Measurements from ENCODE around the gene PPP2R5C.

PPP2R5C gene

GRCh38 chr14:101757839-101758211 is 3.7 kb upstream of the PPP2R5C start:
- no peak for DNase-seq (ENCODE audit: low read depth, low spot score)
- H3K9ac ChIP-seq (ENCODE audit: insufficient read length), result no peak overlapping the region
- H3K27ac ChIP-seq, result no peak overlapping the region
- TF ChIP-seq POLR2AphosphoS5 (IDR thresholded peaks at IDR 0.05; ENCODE audit: borderline replicate concordance, low read depth, low read length) (no peak), EZH2 (IDR thresholded peaks at IDR 0.05) (no peak), FOXP2 (optimal IDR thresholded peaks at IDR 0.05; ENCODE audit: control extremely low read depth, extremely low read length, insufficient read depth) (no peak)
- H3K4me3 ChIP-seq, result no peak overlapping the region
- H3K36me3 ChIP-seq (ENCODE audit: insufficient read depth, low read length), result no peaks in the 10 kb centered on the region
- no peaks in the 10 kb centered on the region for H3K9me3 ChIP-seq (ENCODE audit: low read depth, low read length)

- H3K36me3 ChIP-seq (ENCODE audit: insufficient read depth, low read length), result no peaks in the 10 kb centered on the region
- H3K27ac ChIP-seq, result no peak overlapping the region
- TF ChIP-seq EZH2 (IDR thresholded peaks at IDR 0.05) (no peak), POLR2AphosphoS5 (IDR thresholded peaks at IDR 0.05; ENCODE audit: borderline replicate concordance, low read depth, low read length) (no peak), FOXP2 (optimal IDR thresholded peaks at IDR 0.05; ENCODE audit: control extremely low read depth, extremely low read length, insufficient read depth) (no peak)
- no peak for DNase-seq (ENCODE audit: low read depth, low spot score)
- H3K9me3 ChIP-seq (ENCODE audit: low read depth, low read length), result no peaks in the 10 kb centered on the region
- no peak overlapping the region for H3K9ac ChIP-seq (ENCODE audit: insufficient read length)
- H3K4me3 ChIP-seq, result no peak overlapping the region
These were observed 2.5 kb upstream of the PPP2R5C start for GRCh38 chr14:101758913-101759593.

GRCh38 chr14:101760138-101761011 is 1.1 kb upstream of the PPP2R5C start:
- H3K9ac ChIP-seq (ENCODE audit: insufficient read length), result no peak overlapping the region
- peak; percentile 94 for DNase-seq (ENCODE audit: low read depth, low spot score)
- TF ChIP-seq EZH2 (IDR thresholded peaks at IDR 0.05) (no peak), FOXP2 (optimal IDR thresholded peaks at IDR 0.05; ENCODE audit: control extremely low read depth, extremely low read length, insufficient read depth) (no peak), POLR2AphosphoS5 (IDR thresholded peaks at IDR 0.05; ENCODE audit: borderline replicate concordance, low read depth, low read length) (no peak)
- no peaks in the 10 kb centered on the region for H3K36me3 ChIP-seq (ENCODE audit: insufficient read depth, low read length)
- H3K9me3 ChIP-seq (ENCODE audit: low read depth, low read length), result no peaks in the 10 kb centered on the region
- peak overlapping the region; percentile 79 for H3K4me3 ChIP-seq
- no peak overlapping the region for H3K27ac ChIP-seq

GRCh38 chr14:101761881-101762529 is 496 bp downstream of the PPP2R5C start:
- Histone ChIP-seq H3K9ac (ENCODE audit: insufficient read length) (peak overlapping the region; percentile 67), H3K4me3 (peak overlapping the region; percentile 86), H3K27ac (no peak overlapping the region), H3K36me3 (ENCODE audit: insufficient read depth, low read length) (no peaks in the 10 kb centered on the region), H3K9me3 (ENCODE audit: low read depth, low read length) (no peaks in the 10 kb centered on the region)
- TF ChIP-seq FOXP2 (optimal IDR thresholded peaks at IDR 0.05; ENCODE audit: control extremely low read depth, extremely low read length, insufficient read depth) (no peak), EZH2 (IDR thresholded peaks at IDR 0.05) (no peak), POLR2AphosphoS5 (IDR thresholded peaks at IDR 0.05; ENCODE audit: borderline replicate concordance, low read depth, low read length) (no peak)
- DNase-seq (ENCODE audit: low read depth, low spot score), result no peak

- peak overlapping the region; percentile 86 for H3K4me3 ChIP-seq
- no peak overlapping the region for H3K27ac ChIP-seq
- no peaks in the 10 kb centered on the region for H3K36me3 ChIP-seq (ENCODE audit: insufficient read depth, low read length)
- no peak for DNase-seq (ENCODE audit: low read depth, low spot score)
- H3K9ac ChIP-seq (ENCODE audit: insufficient read length), result peak overlapping the region; percentile 67
- H3K9me3 ChIP-seq (ENCODE audit: low read depth, low read length), result no peaks in the 10 kb centered on the region
- TF ChIP-seq FOXP2 (optimal IDR thresholded peaks at IDR 0.05; ENCODE audit: control extremely low read depth, extremely low read length, insufficient read depth) (no peak), POLR2AphosphoS5 (IDR thresholded peaks at IDR 0.05; ENCODE audit: borderline replicate concordance, low read depth, low read length) (no peak), EZH2 (IDR thresholded peaks at IDR 0.05) (no peak)
These were observed 1.1 kb downstream of the PPP2R5C start for GRCh38 chr14:101762530-101763101.

GRCh38 chr14:101763941-101764709 is 2.6 kb downstream of the PPP2R5C start:
- Histone ChIP-seq H3K36me3 (ENCODE audit: insufficient read depth, low read length) (no peaks in the 10 kb centered on the region), H3K9ac (ENCODE audit: insufficient read length) (no peak overlapping the region), H3K27ac (no peak overlapping the region), H3K9me3 (ENCODE audit: low read depth, low read length) (no peaks in the 10 kb centered on the region), H3K4me3 (no peak overlapping the region)
- TF ChIP-seq EZH2 (IDR thresholded peaks at IDR 0.05), result no peak
- no peak for TF ChIP-seq POLR2AphosphoS5 (IDR thresholded peaks at IDR 0.05; ENCODE audit: borderline replicate concordance, low read depth, low read length)
- TF ChIP-seq FOXP2 (optimal IDR thresholded peaks at IDR 0.05; ENCODE audit: control extremely low read depth, extremely low read length, insufficient read depth), result no peak
- DNase-seq (ENCODE audit: low read depth, low spot score), result no peak

- Histone ChIP-seq H3K9me3 (ENCODE audit: low read depth, low read length) (no peaks in the 10 kb centered on the region), H3K9ac (ENCODE audit: insufficient read length) (no peak overlapping the region), H3K4me3 (no peak overlapping the region), H3K36me3 (ENCODE audit: insufficient read depth, low read length) (no peaks in the 10 kb centered on the region), H3K27ac (no peak overlapping the region)
- no peak for TF ChIP-seq EZH2 (IDR thresholded peaks at IDR 0.05)
- TF ChIP-seq FOXP2 (optimal IDR thresholded peaks at IDR 0.05; ENCODE audit: control extremely low read depth, extremely low read length, insufficient read depth), result no peak
- TF ChIP-seq POLR2AphosphoS5 (IDR thresholded peaks at IDR 0.05; ENCODE audit: borderline replicate concordance, low read depth, low read length), result no peak
- DNase-seq (ENCODE audit: low read depth, low spot score), result no peak
These were observed 6.3 kb downstream of the PPP2R5C start for GRCh38 chr14:101767618-101768362.

Data from SK-N-MC (cell line).